ENCODE results near the gene NOD1. TPM values are rescaled to one million over a fixed set of nuclear protein-coding genes. Genes with fewer than 3 reads are reported as not detected.

NOD1 gene
- total RNA-seq, 1 donor from 2014 or later, result 32.7 TPM

GRCh38 chr7:30514776-30515175 is 36.2 kb upstream of the NOD1 start:
- H3K4me1 Mint-ChIP-seq (ENCODE audit: unreplicated experiment), result no peaks in the 10 kb centered on the region
- TF ChIP-seq, protein P1, sequence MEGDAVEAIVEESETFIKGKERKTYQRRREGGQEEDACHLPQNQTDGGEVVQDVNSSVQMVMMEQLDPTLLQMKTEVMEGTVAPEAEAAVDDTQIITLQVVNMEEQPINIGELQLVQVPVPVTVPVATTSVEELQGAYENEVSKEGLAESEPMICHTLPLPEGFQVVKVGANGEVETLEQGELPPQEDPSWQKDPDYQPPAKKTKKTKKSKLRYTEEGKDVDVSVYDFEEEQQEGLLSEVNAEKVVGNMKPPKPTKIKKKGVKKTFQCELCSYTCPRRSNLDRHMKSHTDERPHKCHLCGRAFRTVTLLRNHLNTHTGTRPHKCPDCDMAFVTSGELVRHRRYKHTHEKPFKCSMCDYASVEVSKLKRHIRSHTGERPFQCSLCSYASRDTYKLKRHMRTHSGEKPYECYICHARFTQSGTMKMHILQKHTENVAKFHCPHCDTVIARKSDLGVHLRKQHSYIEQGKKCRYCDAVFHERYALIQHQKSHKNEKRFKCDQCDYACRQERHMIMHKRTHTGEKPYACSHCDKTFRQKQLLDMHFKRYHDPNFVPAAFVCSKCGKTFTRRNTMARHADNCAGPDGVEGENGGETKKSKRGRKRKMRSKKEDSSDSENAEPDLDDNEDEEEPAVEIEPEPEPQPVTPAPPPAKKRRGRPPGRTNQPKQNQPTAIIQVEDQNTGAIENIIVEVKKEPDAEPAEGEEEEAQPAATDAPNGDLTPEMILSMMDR (IDR thresholded peaks at IDR 0.05; ENCODE audit: unreplicated experiment), result no peak
- no peak overlapping the region for H3K27ac Mint-ChIP-seq (ENCODE audit: unreplicated experiment)
- no peak for DNase-seq (ENCODE audit: low spot score)
- H3K27me3 Mint-ChIP-seq (ENCODE audit: unreplicated experiment), result no peaks in the 10 kb centered on the region
- no peaks in the 10 kb centered on the region for H3K9me3 Mint-ChIP-seq (ENCODE audit: unreplicated experiment)
- H3K36me3 Mint-ChIP-seq (ENCODE audit: low read depth, unreplicated experiment), result no peaks in the 10 kb centered on the region
- no peak overlapping the region for H3K4me3 Mint-ChIP-seq (ENCODE audit: unreplicated experiment)

DNA sequence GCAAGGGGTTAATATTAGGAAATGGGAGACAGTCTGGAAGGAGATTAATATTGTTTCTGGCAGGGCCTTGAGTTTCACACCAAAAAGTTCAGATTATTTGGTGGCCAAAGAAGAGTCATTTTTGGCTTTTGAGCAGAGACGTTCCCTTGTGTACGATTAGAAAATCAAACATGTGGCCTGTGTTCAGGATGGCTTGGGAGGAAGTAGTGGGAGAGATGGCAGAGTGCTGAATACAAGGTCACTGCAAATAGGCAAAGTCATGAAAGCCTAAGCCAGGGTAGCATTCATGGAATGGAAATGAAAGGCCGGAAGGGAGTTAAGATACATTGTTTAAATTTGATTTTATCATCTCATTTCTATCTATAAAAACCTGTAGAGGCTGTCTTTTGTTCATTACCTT is 35.6 kb upstream of the NOD1 start:
- H3K4me1 Mint-ChIP-seq (ENCODE audit: unreplicated experiment), result peaks cover 2% of the 10 kb centered on the region

DNA sequence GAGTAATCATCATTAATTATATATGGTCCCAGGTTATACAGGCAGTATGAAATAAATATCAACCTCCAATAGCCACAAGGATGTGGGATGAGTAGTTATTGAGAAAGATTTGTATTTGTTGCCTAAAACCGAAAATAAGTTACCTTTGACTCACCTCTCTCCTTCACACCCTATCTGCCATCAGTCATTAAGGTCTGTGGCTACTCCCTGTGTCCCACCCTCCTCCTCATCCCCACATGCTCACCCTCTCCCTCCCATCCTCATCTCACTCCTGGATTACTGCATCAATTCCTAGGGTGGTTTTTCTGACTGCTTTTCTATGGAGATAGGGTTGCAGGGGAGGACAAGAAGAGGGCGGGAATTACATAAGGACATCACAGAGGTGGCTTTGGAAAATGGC is 35.2 kb upstream of the NOD1 start:
- Mint-ChIP-seq H3K4me3 (ENCODE audit: unreplicated experiment) (no peak overlapping the region), H3K27ac (ENCODE audit: unreplicated experiment) (no peak overlapping the region), H3K4me1 (ENCODE audit: unreplicated experiment) (peaks cover 2% of the 10 kb centered on the region), H3K9me3 (ENCODE audit: unreplicated experiment) (no peaks in the 10 kb centered on the region), H3K27me3 (ENCODE audit: unreplicated experiment) (no peaks in the 10 kb centered on the region), H3K36me3 (ENCODE audit: low read depth, unreplicated experiment) (no peaks in the 10 kb centered on the region)
- DNase-seq (ENCODE audit: low spot score), result no peak
- TF ChIP-seq, protein P1 (IDR thresholded peaks at IDR 0.05; ENCODE audit: unreplicated experiment), result no peak

More for the DNA sequence above, 35.6 kb upstream of the NOD1 start:
- Mint-ChIP-seq H3K9me3 (ENCODE audit: unreplicated experiment) (no peaks in the 10 kb centered on the region), H3K27me3 (ENCODE audit: unreplicated experiment) (no peaks in the 10 kb centered on the region), H3K36me3 (ENCODE audit: low read depth, unreplicated experiment) (no peaks in the 10 kb centered on the region), H3K27ac (ENCODE audit: unreplicated experiment) (no peak overlapping the region), H3K4me3 (ENCODE audit: unreplicated experiment) (no peak overlapping the region)
- TF ChIP-seq, protein P1 (IDR thresholded peaks at IDR 0.05; ENCODE audit: unreplicated experiment), result no peak
- DNase-seq (ENCODE audit: low spot score), result no peak

- no peaks in the 10 kb centered on the region for H3K27me3 Mint-ChIP-seq (ENCODE audit: unreplicated experiment)
- no peak overlapping the region for H3K27ac Mint-ChIP-seq (ENCODE audit: unreplicated experiment)
Observed at GRCh38 chr7:30511973-30512662, 33.5 kb upstream of the NOD1 start.

GRCh38 chr7:30511494-30511893 is 32.9 kb upstream of the NOD1 start:
- H3K4me3 Mint-ChIP-seq (ENCODE audit: unreplicated experiment), result no peak overlapping the region
- TF ChIP-seq, protein P1 (IDR thresholded peaks at IDR 0.05; ENCODE audit: unreplicated experiment), result no peak
- no peaks in the 10 kb centered on the region for H3K9me3 Mint-ChIP-seq (ENCODE audit: unreplicated experiment)
- no peak for DNase-seq (ENCODE audit: low spot score)
- H3K27me3 Mint-ChIP-seq (ENCODE audit: unreplicated experiment), result no peaks in the 10 kb centered on the region
- H3K36me3 Mint-ChIP-seq (ENCODE audit: low read depth, unreplicated experiment), result no peaks in the 10 kb centered on the region
- no peak overlapping the region for H3K27ac Mint-ChIP-seq (ENCODE audit: unreplicated experiment)
- peaks cover 2% of the 10 kb centered on the region for H3K4me1 Mint-ChIP-seq (ENCODE audit: unreplicated experiment)

More at GRCh38 chr7:30511973-30512662, 33.5 kb upstream of the NOD1 start:
- Mint-ChIP-seq H3K36me3 (ENCODE audit: low read depth, unreplicated experiment) (no peaks in the 10 kb centered on the region), H3K9me3 (ENCODE audit: unreplicated experiment) (no peaks in the 10 kb centered on the region), H3K4me1 (ENCODE audit: unreplicated experiment) (peaks cover 2% of the 10 kb centered on the region), H3K4me3 (ENCODE audit: unreplicated experiment) (no peak overlapping the region)
- no peak for DNase-seq (ENCODE audit: low spot score)
- TF ChIP-seq, protein P1 (IDR thresholded peaks at IDR 0.05; ENCODE audit: unreplicated experiment), result no peak
